Inflammatory macrophage (primary cell): ENCODE measurements around the gene SH3PXD2B.

Source experiments
- DNase-seq, 2 donors: peaks; one replicate each; pipeline ENCODE4 v3.0.0-alpha.2; 2020 to 2022
- total RNA-seq, 18 experiments: gene quantifications; one replicate each; lab custom pipeline; 2026; ENCODE audit warnings: mixed read lengths in 6 of 18, inconsistent platforms in 2 of 18; lab: John Stamatoyannopoulos, UW

Gene SH3PXD2B
- 5.8 to 38.3 (median 14.1) reads per million in 18 experiments for total RNA-seq

- DNase-seq = peak; percentile 30 to 58
These were observed at the start of gene SH3PXD2B for GRCh38 chr5:172454358-172455086. Gene SH3PXD2B, minus strand, starts transcription at chr5:172454525. Its CDS starts 173 bp downstream, at chr5:172454352.

- peak; percentile 12 to 31 for DNase-seq
These were observed 48.6 kb upstream of the SH3PXD2B start for GRCh38 chr5:172502969-172503368.

- DNase-seq = no peak
These were observed 48.1 kb upstream of the SH3PXD2B start for GRCh38 chr5:172502410-172502809.

GRCh38 chr5:172501708-172502320 is 47.5 kb upstream of the SH3PXD2B start:
- no peak for DNase-seq

GRCh38 chr5:172499287-172499686 is 45.0 kb upstream of the SH3PXD2B start:
- DNase-seq = no peak

- DNase-seq = no peak
These were observed 44.3 kb upstream of the SH3PXD2B start for GRCh38 chr5:172498431-172499129.

- DNase-seq = no peak
These were observed 43.4 kb upstream of the SH3PXD2B start for GRCh38 chr5:172497591-172498255.

GRCh38 chr5:172496671-172497371 is 42.5 kb upstream of the SH3PXD2B start:
- no peak for DNase-seq

GRCh38 chr5:172494630-172495505 is 40.5 kb upstream of the SH3PXD2B start:
- DNase-seq = no peak

- no peak for DNase-seq
These were observed 39.6 kb upstream of the SH3PXD2B start for GRCh38 chr5:172493906-172494305.

GRCh38 chr5:172493461-172493860 is 39.1 kb upstream of the SH3PXD2B start:
- no peak for DNase-seq

- no peak for DNase-seq
These were observed 38.7 kb upstream of the SH3PXD2B start for GRCh38 chr5:172493002-172493401.

- no peak for DNase-seq
These were observed 37.9 kb upstream of the SH3PXD2B start for GRCh38 chr5:172492097-172492840.

GRCh38 chr5:172491481-172491880 is 37.2 kb upstream of the SH3PXD2B start:
- DNase-seq = no peak

GRCh38 chr5:172490514-172491461 is 36.5 kb upstream of the SH3PXD2B start:
- DNase-seq = no peak

GRCh38 chr5:172488221-172488620 is 33.9 kb upstream of the SH3PXD2B start:
- no peak for DNase-seq

GRCh38 chr5:172487671-172488070 is 33.3 kb upstream of the SH3PXD2B start:
- DNase-seq = no peak

GRCh38 chr5:172486912-172487311 is 32.6 kb upstream of the SH3PXD2B start:
- DNase-seq = no peak

- DNase-seq = no peak
These were observed 32.1 kb upstream of the SH3PXD2B start for GRCh38 chr5:172486451-172486850.
